Dermis lymphatic vessel endothelial cell (primary cell): ENCODE measurements around the gene PSMB7. TPM values are rescaled to one million over a fixed set of nuclear protein-coding genes. Genes with fewer than 3 reads are reported as not detected.

Source experiments
- total RNA-seq: library from RNA; depleted of rRNA; stranded (reverse); fragments of >200 nt; gene quantifications from 2 replicates; pipeline ENCODE4 v1.2.1, GENCODE V29; 2014

The PSMB7 gene
- total RNA-seq: 167 and 197 TPM in 2 replicates

DNA sequence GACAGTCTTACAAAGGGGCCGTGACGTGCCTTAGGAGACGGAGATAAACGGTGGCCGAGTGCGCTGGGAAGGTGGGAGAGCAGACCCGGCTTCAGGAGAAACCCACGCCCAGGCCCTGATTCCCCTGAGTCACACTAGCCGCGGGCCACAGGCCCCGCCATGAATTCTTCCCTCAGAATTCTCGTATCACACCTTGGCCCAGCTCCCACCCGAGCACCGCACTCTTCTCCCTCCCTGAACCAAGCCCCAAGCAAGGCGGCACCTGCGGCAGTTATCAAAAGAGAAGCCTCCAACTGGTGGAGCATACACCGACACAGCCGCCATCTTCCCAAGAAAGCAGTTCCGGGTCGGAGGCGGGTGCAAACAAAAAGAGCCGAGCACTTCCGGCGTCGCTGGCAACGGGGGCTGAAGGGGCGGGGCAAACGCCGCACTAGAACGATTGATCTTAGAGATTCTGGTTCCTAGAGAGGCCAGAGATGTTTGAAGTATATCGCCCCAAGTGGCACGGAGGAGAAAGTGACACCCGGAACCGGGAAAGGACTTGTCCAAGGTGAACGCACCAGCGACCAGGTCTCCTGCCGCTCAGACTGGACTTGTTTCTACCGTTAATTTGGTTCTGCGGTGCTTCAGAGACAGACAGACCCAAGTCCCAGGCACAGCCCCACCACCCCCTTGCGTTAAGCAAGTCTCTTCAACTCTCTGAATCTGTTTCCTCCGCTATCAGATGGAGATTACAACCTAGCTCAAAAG lies at the start of gene PSMB7:
Gene PSMB7, minus strand, starts transcription at position 341 of the 750 bp plus-strand sequence. Its CDS starts 17 bp downstream, at position 324.

DNA sequence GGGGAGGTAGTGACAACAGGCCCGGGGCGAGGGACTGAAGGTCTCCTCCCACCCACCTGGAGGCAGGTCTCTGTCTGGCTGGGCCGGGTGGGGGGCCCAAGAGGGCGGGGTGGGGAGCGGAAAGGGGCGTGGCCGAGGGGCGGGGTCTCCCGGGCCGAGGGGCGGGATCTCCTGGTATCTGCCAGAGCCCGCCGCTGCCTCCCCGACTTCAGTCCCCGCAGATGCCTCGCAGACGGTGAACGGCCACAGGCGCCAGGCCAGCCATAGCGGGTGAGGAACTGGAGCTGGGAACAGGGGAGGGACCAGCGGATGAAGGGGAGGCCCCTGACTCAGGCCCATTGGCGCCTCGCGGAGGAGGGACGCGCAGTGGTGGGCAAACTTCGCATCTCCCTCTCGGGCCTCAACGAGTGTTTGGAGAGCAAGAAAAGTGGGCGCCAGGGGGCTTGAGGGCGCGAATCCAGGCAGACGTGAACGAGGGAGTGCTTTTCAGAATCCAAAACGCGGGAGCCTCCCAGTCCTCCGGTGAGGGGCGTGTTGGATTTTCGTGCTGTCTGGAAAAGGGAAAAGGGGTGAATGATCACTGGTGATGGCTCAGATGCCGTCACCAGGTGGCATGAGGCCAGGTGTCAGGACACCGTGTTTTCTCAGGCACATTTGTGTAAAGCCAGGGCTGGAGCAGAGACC lies 35.1 kb upstream of the PSMB7 start, which contains the start of gene ADGRD2:
Gene ADGRD2, plus strand, starts transcription at position 211 of the 684 bp plus-strand sequence. CDS start 1,216 bp downstream, outside the sequence.

Other genes starting within 250 kb of the PSMB7 start
- gene NEK6, start 157.5 kb downstream of the PSMB7 start, total RNA-seq: 13.2 and 14.8 TPM in 2 replicates
- gene ADGRD2, start 35.0 kb upstream of the PSMB7 start, total RNA-seq: not detected in 2 replicates
- gene NR5A1, start 92.0 kb upstream of the PSMB7 start, total RNA-seq: not detected in 2 replicates